HCT116 (cell line): ENCODE results near the gene SLC27A5. TPM values are rescaled to one million over a fixed set of nuclear protein-coding genes. Genes with fewer than 3 reads are reported as not detected.
A peak's percentile ranks its signal among the peaks of the same experiment; 100 is the strongest.

ENCODE experiments used
- ATAC-seq: fragments of 200-7000 bp; cut with Tn5 transposase; 2 replicates; pipeline ENCODE4 v1.9.1; 2020; ENCODE audit warnings: mild to moderate bottlenecking, moderate library complexity
- BruUV-seq: library from RNA; stranded (reverse); fragments of 400-500 nt; replicated peaks from 2 replicates; lab custom pipeline; 2021; lab: Mats Ljungman, UMichigan
- CTCF ChIA-PET: fragments of 300-600 bp; sonication (Branson Sonifier 250); formaldehyde crosslinking; loops from one replicate; lab custom pipeline; 2021; ENCODE audit warnings: antibody characterized with exemption; lab: Charles Lee
- POLR2A ChIA-PET: fragments of 300-600, 350-600 bp; sonication (Branson Sonifier 250); formaldehyde crosslinking; loops from one replicate; lab custom pipeline; 2021; ENCODE audit warnings: antibody characterized with exemption; lab: Charles Lee
- RAD21 ChIA-PET, 2 experiments: fragments of 300-600 bp; sonication (Branson Sonifier 250); formaldehyde crosslinking; loops; one replicate each; lab custom pipeline; 2023; ENCODE audit warnings: low total read pairs in 2 of 2; ENCODE audit not compliant: uncharacterized antibody in 2 of 2, unreplicated experiment in 2 of 2, low non-redundant PET in 1 of 2; lab: Charles Lee
- DNase-seq: peaks from one replicate; pipeline ENCODE4 v3.0.0-alpha.2; 2010; ENCODE audit warnings: low read depth, low spot score
- H2AFZ ChIP-seq: fragments of 200-600 bp; shearing (Covaris generic), sonication (generic); 2 replicates; pipeline ENCODE4 v1.6.1; 2017; ENCODE audit warnings: low read depth, mixed run types, mixed read lengths, antibody characterized with exemption, low read length; ENCODE audit not compliant: poor library complexity, severe bottlenecking
- H3K27ac ChIP-seq: 2 replicates; pipeline ENCODE4 v1.5.1; 2012; ENCODE audit warnings: low read depth, low read length
- H3K27me3 ChIP-seq: fragments of 200-600 bp; sonication (generic); 2 replicates; pipeline ENCODE4 v1.6.1; 2016; ENCODE audit warnings: mixed run types, low read length, mixed read lengths; ENCODE audit not compliant: insufficient read depth
- H3K36me3 ChIP-seq, 2 experiments: fragments of 200-500 bp in 1 of 2; fragments of 200-600 bp in 1 of 2; sonication (Bioruptor generic) in 1 of 2; sonication (generic) in 1 of 2; 2 replicates each; pipeline versions ENCODE4 v1.5.1 to v1.6.1; 2014 to 2016; ENCODE audit warnings: low read length in 2 of 2, inconsistent platforms in 1 of 2, mixed read lengths in 1 of 2, mixed run types in 1 of 2; ENCODE audit not compliant: insufficient read depth in 2 of 2, control insufficient read depth in 1 of 2
- H3K4me1 ChIP-seq, 2 experiments: fragments of 200-600 bp in 1 of 2; sonication (generic) in 1 of 2; 2 replicates each; pipeline versions ENCODE4 v1.5.1 to v1.6.1; 2012 to 2017; ENCODE audit warnings: low read length in 2 of 2, inconsistent platforms in 1 of 2, mild to moderate bottlenecking in 1 of 2, mixed read lengths in 1 of 2, mixed run types in 1 of 2, moderate library complexity in 1 of 2; ENCODE audit not compliant: insufficient read depth in 2 of 2, control insufficient read depth in 1 of 2
- H3K4me2 ChIP-seq: fragments of 200-600 bp; sonication (generic); 2 replicates; pipeline ENCODE4 v1.6.1; 2017; ENCODE audit warnings: mixed run types, low read length, mixed read lengths
- H3K4me3 ChIP-seq, 2 experiments: fragments of 200-600 bp in 1 of 2; sonication (generic) in 1 of 2; replicated peaks in 1 of 2; 2 replicates each; pipeline ENCODE4 v1.5.1; 2011 to 2016; ENCODE audit warnings: low read length in 2 of 2, control low read depth in 1 of 2, low read depth in 1 of 2, mild to moderate bottlenecking in 1 of 2, mixed read lengths in 1 of 2, mixed run types in 1 of 2
- H3K79me2 ChIP-seq: fragments of 200-600 bp; sonication (generic); 2 replicates; pipeline ENCODE4 v1.6.1; 2017; ENCODE audit warnings: mild to moderate bottlenecking, mixed run types, low read length, moderate library complexity, mixed read lengths; ENCODE audit not compliant: insufficient read depth
- H3K9ac ChIP-seq: fragments of 200-600 bp; sonication (generic); 2 replicates; pipeline ENCODE4 v1.6.1; 2016; ENCODE audit warnings: low read length, mixed read lengths
- H3K9me2 ChIP-seq: fragments of 200-600 bp; sonication (generic), shearing (Covaris generic); 2 replicates; pipeline ENCODE4 v1.6.1; 2017; ENCODE audit warnings: mixed run types, mild to moderate bottlenecking, moderate library complexity; ENCODE audit not compliant: insufficient read depth
- H3K9me3 ChIP-seq, 2 experiments: fragments of 200-500 bp in 1 of 2; fragments of 200-600 bp in 1 of 2; sonication (Bioruptor generic) in 1 of 2; sonication (generic) in 1 of 2; 2 replicates each; pipeline ENCODE4 v1.6.1; 2014 to 2017; ENCODE audit warnings: low read length in 2 of 2, mixed read lengths in 2 of 2, inconsistent platforms in 1 of 2, low read depth in 1 of 2, mild to moderate bottlenecking in 1 of 2, mixed run types in 1 of 2, moderate library complexity in 1 of 2; ENCODE audit not compliant: control insufficient read depth in 1 of 2, insufficient read depth in 1 of 2
- H4K20me1 ChIP-seq: fragments of 200-600 bp; sonication (generic), shearing (Covaris generic); 2 replicates; pipeline ENCODE4 v1.6.1; 2017; ENCODE audit warnings: mixed run types, mild to moderate bottlenecking, moderate library complexity; ENCODE audit not compliant: insufficient read depth
- CBX3 ChIP-seq: IDR thresholded peaks from 2 replicates; pipeline ENCODE4 v1.6.1; 2012; ENCODE audit warnings: low read depth
- CEBPB ChIP-seq: IDR thresholded peaks from 2 replicates; pipeline ENCODE4 v1.6.1; 2012; ENCODE audit warnings: low read depth
- CTCF ChIP-seq, 3 experiments: fragments of 200-600 bp in 1 of 3; sonication (generic) in 1 of 3; IDR thresholded peaks in 2 of 3; conservative IDR thresholded peaks in 1 of 3; 2 replicates each; pipeline ENCODE4 v1.5.1; 2012 to 2017; ENCODE audit warnings: low read depth in 2 of 3, low read length in 2 of 3, antibody characterized with exemption in 1 of 3, borderline replicate concordance in 1 of 3, control low read depth in 1 of 3, mild to moderate bottlenecking in 1 of 3, mixed read lengths in 1 of 3, mixed run types in 1 of 3, moderate library complexity in 1 of 3; ENCODE audit not compliant: insufficient read depth in 1 of 3
- EGR1 ChIP-seq: IDR thresholded peaks from 2 replicates; pipeline ENCODE4 v1.6.1; 2012; ENCODE audit warnings: low read depth
- EZH2phosphoT487 ChIP-seq: fragments of 200-600 bp; IDR thresholded peaks from 2 replicates; pipeline ENCODE4 v1.6.1; 2018; ENCODE audit warnings: antibody characterized with exemption, borderline replicate concordance
- FOSL1 ChIP-seq: IDR thresholded peaks from 2 replicates; pipeline ENCODE4 v1.6.1; 2012; ENCODE audit warnings: low read depth
- MAX ChIP-seq: IDR thresholded peaks from 2 replicates; pipeline ENCODE4 v1.6.1; 2012
- POLR2A ChIP-seq: IDR thresholded peaks from 2 replicates; pipeline ENCODE4 v1.7.0; 2011; ENCODE audit warnings: borderline replicate concordance; ENCODE audit not compliant: insufficient read depth, insufficient read length; ENCODE audit errors: extremely low read depth
- POLR2AphosphoS5 ChIP-seq: IDR thresholded peaks from 2 replicates; pipeline ENCODE4 v1.6.1; 2011; ENCODE audit warnings: mild to moderate bottlenecking, low read depth, low read length, moderate library complexity
- RAD21 ChIP-seq: IDR thresholded peaks from 2 replicates; pipeline ENCODE4 v1.6.1; 2012; ENCODE audit warnings: low read depth, mild to moderate bottlenecking
- SIN3A ChIP-seq: IDR thresholded peaks from 2 replicates; pipeline ENCODE4 v1.6.1; 2012; ENCODE audit warnings: low read depth
- SP1 ChIP-seq: IDR thresholded peaks from 2 replicates; pipeline ENCODE4 v1.6.1; 2012; ENCODE audit warnings: low read depth
- SRF ChIP-seq: IDR thresholded peaks from 2 replicates; pipeline ENCODE4 v1.6.1; 2012; ENCODE audit warnings: low read depth
- TCF7L2 ChIP-seq: IDR thresholded peaks from 2 replicates; pipeline ENCODE4 v1.7.0; 2011; ENCODE audit warnings: borderline replicate concordance, inconsistent platforms; ENCODE audit not compliant: insufficient read depth, insufficient read length; ENCODE audit errors: extremely low read depth
- ZFX ChIP-seq: fragments of 450-650 bp; IDR thresholded peaks from 2 replicates; pipeline ENCODE4 v1.6.1; 2017
- ZNF274 ChIP-seq: fragments of 200-500 bp; sonication (Bioruptor generic); IDR thresholded peaks from 2 replicates; pipeline ENCODE4 v1.6.1; 2014; ENCODE audit warnings: mild to moderate bottlenecking, low read depth, low read length, inconsistent platforms
- intact Hi-C: fragments of 100-400 bp; cut with micrococcal nuclease; formaldehyde crosslinking; loops from 2 replicates; pipeline ENCODE4 v1.10.0; 2022
- total RNA-seq: library from RNA; stranded (reverse); gene quantifications from one replicate; pipeline ENCODE4 v1.2.1, GENCODE V29; 2021; ENCODE audit not compliant: unreplicated experiment
- TF ChIP-seq, protein P1 (sequence below): IDR thresholded peaks from 2 replicates; pipeline ENCODE4 v1.6.1; 2012; ENCODE audit warnings: low read depth
- TF ChIP-seq, protein P2 (sequence below): IDR thresholded peaks from 2 replicates; pipeline ENCODE4 v1.6.1; 2012
- TF ChIP-seq, protein P3 (sequence below): IDR thresholded peaks from 2 replicates; pipeline ENCODE4 v1.6.1; 2011; ENCODE audit warnings: mild to moderate bottlenecking, low read length, moderate library complexity; ENCODE audit not compliant: insufficient replicate concordance; ENCODE audit errors: extremely low read depth

Gene SLC27A5
- total RNA-seq, 1 experiment from 2014 or later: 27.1 TPM

DNA sequence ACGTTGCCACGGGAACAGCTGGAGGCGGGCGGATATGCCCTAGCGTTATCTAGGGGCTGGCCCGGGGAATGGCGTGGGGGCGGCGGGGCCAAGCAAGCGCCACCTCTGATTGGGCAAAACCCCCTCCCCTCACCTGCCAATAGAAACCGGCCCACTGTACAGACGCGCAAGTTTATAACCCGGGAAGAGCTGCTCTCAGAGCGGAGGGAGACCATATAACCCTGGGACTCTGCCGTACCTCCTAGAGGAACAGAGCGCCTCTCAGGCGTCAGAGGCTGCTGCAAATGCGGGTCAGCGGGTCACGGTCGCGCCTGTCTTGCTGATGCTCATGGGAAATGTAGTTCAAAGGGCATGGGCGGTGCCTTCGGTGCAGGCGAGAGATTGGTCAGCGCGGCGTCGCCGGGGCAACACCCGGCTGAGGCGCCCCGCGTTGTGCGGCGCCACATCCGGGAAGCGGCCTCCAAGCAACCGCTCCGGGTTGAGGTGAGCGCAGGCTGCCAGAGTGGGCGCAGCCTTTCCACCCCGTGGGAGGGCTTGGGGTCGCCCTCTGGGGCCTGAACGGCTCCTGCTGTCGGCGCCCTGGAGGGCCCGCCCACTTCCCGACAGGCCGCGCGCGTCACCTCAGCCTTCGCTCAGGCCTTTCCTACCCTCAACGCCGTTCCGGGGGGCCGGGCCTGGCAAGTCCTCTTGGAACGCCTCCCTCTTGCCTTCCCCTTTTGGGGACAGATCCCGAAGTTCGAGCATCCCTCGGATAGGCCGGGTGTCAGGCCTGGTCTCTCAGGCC is 35.9 kb downstream of the SLC27A5 start, which contains the start of gene ZNF446:
Gene ZNF446, plus strand, starts transcription at position 639 of the 784 bp plus-strand sequence. CDS start 867 bp downstream, outside the sequence.
- no peaks in the 10 kb centered on the region for H4K20me1 ChIP-seq
- BruUV-seq: no TSS peak
- H2AFZ ChIP-seq: no peak within 1 kb of the TSS
- no peaks in the 10 kb centered on the region for H3K9me2 ChIP-seq
- ATAC-seq (peak; percentile 84), DNase-seq (peak; percentile 95)
- no peaks in the 10 kb centered on the region for H3K27me3 ChIP-seq
- H3K79me2 ChIP-seq: no peaks in the 10 kb centered on the region
- ChIA-PET CTCF (interaction anchor here (1.2 kb wide), 2 partner anchors 9 to 43 kb away, joined by 3 read pairs; partner anchors contain the start of gene ZNF324), RAD21 (no interaction called here), POLR2A (interaction anchor here (1.5 kb wide), 1 partner anchor 38 kb away, joined by 4 read pairs; no protein-coding TSS in a partner anchor)
- H3K4me1 ChIP-seq: peaks cover 13 to 25% of the 10 kb centered on the region in 2 experiments
- H3K4me2 ChIP-seq: peak within 1 kb of the TSS; percentile 99
- no peaks in the 10 kb centered on the region for H3K9me3 ChIP-seq
- intact Hi-C loops: no loop called here
- peak within 1 kb of the TSS; percentile 69 for H3K27ac ChIP-seq
- H3K4me3 ChIP-seq: peak within 1 kb of the TSS; percentile 75 to 76
- peaks cover 8 to 9% of the 10 kb centered on the region in 2 experiments; a peak in 3 of 4 replicates for H3K36me3 ChIP-seq
- H3K9ac ChIP-seq: peak within 1 kb of the TSS; percentile 74
- TF ChIP-seq ZFX (peak; percentile 86; the same call in 1 of the 2 replicates), SIN3A (no peak), CTCF (IDR thresholded peaks at IDR 0.05 in 2 of 3, conservative IDR thresholded peaks at IDR 0.05 in 1 of 3; ENCODE audit: borderline replicate concordance in 1 of 3, insufficient read depth in 1 of 3, low read depth in 2 of 3, low read length in 2 of 3) (no peak), FOSL1 (no peak), SRF (no peak), RAD21 (no peak), MAX (0 out of 2 replicates have a peak, but pooled peaks have one; percentile 55), SP1 (peak; percentile 87), CEBPB (no peak), CBX3 (no peak), EZH2phosphoT487 (no peak), POLR2AphosphoS5 (peak; percentile 92), ZNF274 (no peak), POLR2A (peak; percentile 53), TCF7L2 (peak; percentile 60), EGR1 (peak; percentile 72)
- TF ChIP-seq, protein P1, sequence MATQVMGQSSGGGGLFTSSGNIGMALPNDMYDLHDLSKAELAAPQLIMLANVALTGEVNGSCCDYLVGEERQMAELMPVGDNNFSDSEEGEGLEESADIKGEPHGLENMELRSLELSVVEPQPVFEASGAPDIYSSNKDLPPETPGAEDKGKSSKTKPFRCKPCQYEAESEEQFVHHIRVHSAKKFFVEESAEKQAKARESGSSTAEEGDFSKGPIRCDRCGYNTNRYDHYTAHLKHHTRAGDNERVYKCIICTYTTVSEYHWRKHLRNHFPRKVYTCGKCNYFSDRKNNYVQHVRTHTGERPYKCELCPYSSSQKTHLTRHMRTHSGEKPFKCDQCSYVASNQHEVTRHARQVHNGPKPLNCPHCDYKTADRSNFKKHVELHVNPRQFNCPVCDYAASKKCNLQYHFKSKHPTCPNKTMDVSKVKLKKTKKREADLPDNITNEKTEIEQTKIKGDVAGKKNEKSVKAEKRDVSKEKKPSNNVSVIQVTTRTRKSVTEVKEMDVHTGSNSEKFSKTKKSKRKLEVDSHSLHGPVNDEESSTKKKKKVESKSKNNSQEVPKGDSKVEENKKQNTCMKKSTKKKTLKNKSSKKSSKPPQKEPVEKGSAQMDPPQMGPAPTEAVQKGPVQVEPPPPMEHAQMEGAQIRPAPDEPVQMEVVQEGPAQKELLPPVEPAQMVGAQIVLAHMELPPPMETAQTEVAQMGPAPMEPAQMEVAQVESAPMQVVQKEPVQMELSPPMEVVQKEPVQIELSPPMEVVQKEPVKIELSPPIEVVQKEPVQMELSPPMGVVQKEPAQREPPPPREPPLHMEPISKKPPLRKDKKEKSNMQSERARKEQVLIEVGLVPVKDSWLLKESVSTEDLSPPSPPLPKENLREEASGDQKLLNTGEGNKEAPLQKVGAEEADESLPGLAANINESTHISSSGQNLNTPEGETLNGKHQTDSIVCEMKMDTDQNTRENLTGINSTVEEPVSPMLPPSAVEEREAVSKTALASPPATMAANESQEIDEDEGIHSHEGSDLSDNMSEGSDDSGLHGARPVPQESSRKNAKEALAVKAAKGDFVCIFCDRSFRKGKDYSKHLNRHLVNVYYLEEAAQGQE: no peak
- TF ChIP-seq, protein P2, sequence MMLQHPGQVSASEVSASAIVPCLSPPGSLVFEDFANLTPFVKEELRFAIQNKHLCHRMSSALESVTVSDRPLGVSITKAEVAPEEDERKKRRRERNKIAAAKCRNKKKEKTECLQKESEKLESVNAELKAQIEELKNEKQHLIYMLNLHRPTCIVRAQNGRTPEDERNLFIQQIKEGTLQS: no peak
- TF ChIP-seq, protein P3, sequence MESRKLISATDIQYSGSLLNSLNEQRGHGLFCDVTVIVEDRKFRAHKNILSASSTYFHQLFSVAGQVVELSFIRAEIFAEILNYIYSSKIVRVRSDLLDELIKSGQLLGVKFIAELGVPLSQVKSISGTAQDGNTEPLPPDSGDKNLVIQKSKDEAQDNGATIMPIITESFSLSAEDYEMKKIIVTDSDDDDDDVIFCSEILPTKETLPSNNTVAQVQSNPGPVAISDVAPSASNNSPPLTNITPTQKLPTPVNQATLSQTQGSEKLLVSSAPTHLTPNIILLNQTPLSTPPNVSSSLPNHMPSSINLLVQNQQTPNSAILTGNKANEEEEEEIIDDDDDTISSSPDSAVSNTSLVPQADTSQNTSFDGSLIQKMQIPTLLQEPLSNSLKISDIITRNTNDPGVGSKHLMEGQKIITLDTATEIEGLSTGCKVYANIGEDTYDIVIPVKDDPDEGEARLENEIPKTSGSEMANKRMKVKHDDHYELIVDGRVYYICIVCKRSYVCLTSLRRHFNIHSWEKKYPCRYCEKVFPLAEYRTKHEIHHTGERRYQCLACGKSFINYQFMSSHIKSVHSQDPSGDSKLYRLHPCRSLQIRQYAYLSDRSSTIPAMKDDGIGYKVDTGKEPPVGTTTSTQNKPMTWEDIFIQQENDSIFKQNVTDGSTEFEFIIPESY: no peak
